SU-DHL-6 (cell line): ENCODE measurements around the gene RNF8.

Experiments used
- H2AFZ ChIP-seq: fragments of 200-600 bp; sonication (generic); 2 replicates; pipeline ENCODE4 v1.6.1; 2014; ENCODE audit warnings: low read depth, mild to moderate bottlenecking, moderate library complexity, mixed read lengths, antibody characterized with exemption, low read length; ENCODE audit not compliant: severe bottlenecking
- H3F3A ChIP-seq: fragments of 200-600 bp; shearing (Covaris generic); 2 replicates; pipeline ENCODE4 v1.6.0; 2016; ENCODE audit warnings: antibody characterized with exemption, mild to moderate bottlenecking; ENCODE audit not compliant: insufficient read depth
- H3K27ac ChIP-seq: fragments of 200-600 bp; sonication (generic); 2 replicates; pipeline ENCODE4 v1.5.1; 2016; ENCODE audit warnings: low read depth, mild to moderate bottlenecking, low read length, moderate library complexity, mixed read lengths
- H3K27me3 ChIP-seq: fragments of 200-600 bp; sonication (generic), shearing (Covaris generic); 2 replicates; pipeline ENCODE4 v1.6.0; 2014; ENCODE audit warnings: mild to moderate bottlenecking, low read length
- H3K36me3 ChIP-seq: fragments of 200-600 bp; sonication (generic); 2 replicates; pipeline ENCODE4 v1.6.1; 2014; ENCODE audit warnings: mild to moderate bottlenecking, low read length, mixed read lengths
- H3K4me2 ChIP-seq: fragments of 300-600, 200-600 bp; shearing (Covaris generic), sonication (generic); 2 replicates; pipeline ENCODE4 v1.6.0; 2014; ENCODE audit warnings: low read length, low read depth, mild to moderate bottlenecking; ENCODE audit not compliant: poor library complexity, severe bottlenecking
- H3K4me3 ChIP-seq: fragments of 200-600 bp; sonication (generic); 2 replicates; pipeline ENCODE4 v1.5.1; 2014; ENCODE audit warnings: antibody characterized with exemption, low read length, mild to moderate bottlenecking, mixed read lengths; ENCODE audit not compliant: insufficient read depth, poor library complexity, severe bottlenecking
- H3K79me2 ChIP-seq: fragments of 200-600 bp; sonication (generic); 2 replicates; pipeline ENCODE4 v1.6.1; 2014; ENCODE audit warnings: mild to moderate bottlenecking, low read length, moderate library complexity; ENCODE audit not compliant: insufficient read depth
- H3K9ac ChIP-seq: fragments of 200-600 bp; sonication (generic); 2 replicates; pipeline ENCODE4 v1.7.0; 2014; ENCODE audit warnings: mild to moderate bottlenecking, low read length
- H3K9me2 ChIP-seq: fragments of 200-600 bp; sonication (generic); replicated peaks from 2 replicates; pipeline ENCODE4 v1.6.1; 2014; ENCODE audit warnings: low read length; ENCODE audit not compliant: insufficient read depth
- H3K9me3 ChIP-seq: fragments of 200-600 bp; sonication (generic); 2 replicates; pipeline ENCODE4 v1.6.1; 2014; ENCODE audit warnings: low read length, mixed read lengths; ENCODE audit not compliant: insufficient read depth
- H4K20me1 ChIP-seq: fragments of 200-600 bp; sonication (generic); 2 replicates; pipeline ENCODE4 v1.6.1; 2014; ENCODE audit warnings: low read depth, mild to moderate bottlenecking, antibody characterized with exemption, low read length, moderate library complexity, mixed read lengths
- CTCF ChIP-seq: fragments of 200-600 bp; sonication (generic); IDR thresholded peaks from one replicate; pipeline ENCODE4 v1.5.1; 2017; ENCODE audit warnings: antibody characterized with exemption, mild to moderate bottlenecking, low read length, moderate library complexity; ENCODE audit not compliant: insufficient read depth, poor library complexity, severe bottlenecking
- EZH2phosphoT487 ChIP-seq: fragments of 200-600 bp; sonication (generic), shearing (Covaris generic); conservative IDR thresholded peaks from 2 replicates; pipeline ENCODE4 v1.6.1; 2018; ENCODE audit warnings: mild to moderate bottlenecking, antibody characterized with exemption, low read length, moderate library complexity, mixed read lengths

The RNF8 gene

DNA sequence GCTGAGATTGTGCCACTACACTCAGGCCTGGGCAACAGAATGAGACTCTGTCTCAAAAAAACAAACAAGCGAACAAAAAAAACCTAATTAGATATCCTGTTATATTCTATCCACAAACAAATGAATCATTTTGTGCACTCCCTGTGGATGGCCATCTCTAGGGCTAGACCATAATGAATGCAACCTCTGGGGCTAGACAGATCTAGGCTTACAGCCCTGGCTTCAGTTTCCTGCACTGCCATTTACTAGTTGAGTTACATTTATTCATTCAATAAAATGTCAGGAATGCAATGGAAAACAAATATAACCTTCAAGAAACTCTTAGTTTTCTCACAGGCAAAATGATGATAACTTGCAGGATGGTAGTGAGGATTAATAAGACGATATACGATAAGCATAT lies 6.6 kb upstream of the RNF8 start:
- Histone ChIP-seq H3F3A (no peaks in the 10 kb centered on the region), H3K9ac (no peak overlapping the region), H3K27ac (no peak overlapping the region), H3K9me2 (no peaks in the 10 kb centered on the region), H3K4me2 (no peak overlapping the region), H3K36me3 (no peaks in the 10 kb centered on the region), H3K79me2 (no peaks in the 10 kb centered on the region), H2AFZ (no peak overlapping the region), H3K27me3 (no peaks in the 10 kb centered on the region), H4K20me1 (no peaks in the 10 kb centered on the region), H3K4me3 (no peak overlapping the region), H3K9me3 (no peaks in the 10 kb centered on the region)
- TF ChIP-seq EZH2phosphoT487 = no peak
- no peak for TF ChIP-seq CTCF

- no peaks in the 10 kb centered on the region for H3K9me2 ChIP-seq
- no peak overlapping the region for H2AFZ ChIP-seq
- H3K9ac ChIP-seq = no peak overlapping the region
- H3K36me3 ChIP-seq = no peaks in the 10 kb centered on the region
- H3K27me3 ChIP-seq = no peaks in the 10 kb centered on the region
- no peaks in the 10 kb centered on the region for H3F3A ChIP-seq
- H3K27ac ChIP-seq = no peak overlapping the region
- H3K4me3 ChIP-seq = no peak overlapping the region
- no peaks in the 10 kb centered on the region for H3K79me2 ChIP-seq
- no peaks in the 10 kb centered on the region for H4K20me1 ChIP-seq
- H3K4me2 ChIP-seq = no peak overlapping the region
- H3K9me3 ChIP-seq = no peaks in the 10 kb centered on the region
- TF ChIP-seq CTCF (no peak), EZH2phosphoT487 (no peak)
These were observed 6.1 kb upstream of the RNF8 start for GRCh38 chr6:37347670-37348111.

DNA sequence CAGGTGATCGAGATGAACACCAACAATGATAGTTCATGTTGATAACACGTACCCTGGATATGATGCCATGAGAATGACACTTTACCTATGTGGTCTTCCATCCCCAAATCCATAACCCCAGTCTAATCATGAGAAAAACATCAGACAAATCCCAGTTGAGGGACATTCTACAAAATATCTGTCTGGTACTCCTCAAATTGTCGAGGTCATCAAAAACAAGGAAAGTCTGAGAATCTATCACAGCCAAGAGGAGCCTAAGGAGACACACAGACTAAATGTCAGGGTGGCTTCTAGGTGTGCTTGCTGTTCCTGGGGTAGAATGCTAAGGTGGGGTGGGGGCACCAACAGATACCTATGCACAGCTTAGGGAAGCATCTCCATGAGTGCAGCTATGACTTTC lies 2.8 kb upstream of the RNF8 start:
- Histone ChIP-seq H2AFZ (no peak overlapping the region), H3K27me3 (no peaks in the 10 kb centered on the region), H3K36me3 (no peaks in the 10 kb centered on the region), H3K4me3 (no peak overlapping the region), H3K9ac (no peak overlapping the region), H3K9me2 (no peaks in the 10 kb centered on the region), H3F3A (no peaks in the 10 kb centered on the region), H3K79me2 (peaks cover 22% of the 10 kb centered on the region), H3K4me2 (no peak overlapping the region), H3K27ac (no peak overlapping the region), H3K9me3 (no peaks in the 10 kb centered on the region), H4K20me1 (peaks cover 9% of the 10 kb centered on the region)
- TF ChIP-seq CTCF = no peak
- TF ChIP-seq EZH2phosphoT487 = no peak

GRCh38 chr6:37352384-37352783 lies 1.4 kb upstream of the RNF8 start:
- H3F3A ChIP-seq = no peaks in the 10 kb centered on the region
- H3K27me3 ChIP-seq = no peaks in the 10 kb centered on the region
- no peak for TF ChIP-seq CTCF
- no peak for TF ChIP-seq EZH2phosphoT487
- H3K9me3 ChIP-seq = no peaks in the 10 kb centered on the region
- no peak overlapping the region for H3K4me3 ChIP-seq
- H3K79me2 ChIP-seq = peaks cover 35% of the 10 kb centered on the region
- no peak overlapping the region for H3K27ac ChIP-seq
- H3K4me2 ChIP-seq = no peak overlapping the region
- peaks cover 9% of the 10 kb centered on the region for H4K20me1 ChIP-seq
- H3K9ac ChIP-seq = no peak overlapping the region
- H3K36me3 ChIP-seq = no peaks in the 10 kb centered on the region
- H2AFZ ChIP-seq = no peak overlapping the region
- H3K9me2 ChIP-seq = no peaks in the 10 kb centered on the region
